Measurements from ENCODE around the gene MAP3K14. TPM values are rescaled to one million over a fixed set of nuclear protein-coding genes. Genes with fewer than 3 reads are reported as not detected.

MAP3K14 gene
- total RNA-seq, 6 experiments from 2014 or later = 5.6 to 8.8 (median 6.6) TPM

- no peak for TF ChIP-seq CTCF (IDR thresholded peaks at IDR 0.05)
- no peak overlapping the region for H3K27ac Mint-ChIP-seq
- no peak overlapping the region for H3K4me3 Mint-ChIP-seq
- H3K36me3 Mint-ChIP-seq (ENCODE audit: low read depth) = peaks cover 8% of the 10 kb centered on the region; the same call in 1 of the 2 replicates
- peaks cover 7% of the 10 kb centered on the region; the same call in 1 of the 2 replicates for H3K4me1 Mint-ChIP-seq (ENCODE audit: low read depth)
- DNase-seq = no peak
- H3K27me3 Mint-ChIP-seq (ENCODE audit: insufficient read depth) = peaks cover 15% of the 10 kb centered on the region
- no peaks in the 10 kb centered on the region for H3K9me3 Mint-ChIP-seq
Observed at GRCh38 chr17:45260204-45260783, 56.5 kb downstream of the MAP3K14 start.

GRCh38 chr17:45258981-45259380, 57.8 kb downstream of the MAP3K14 start:
- peaks cover 19% of the 10 kb centered on the region for H3K27me3 Mint-ChIP-seq (ENCODE audit: insufficient read depth)
- H3K4me1 Mint-ChIP-seq (ENCODE audit: low read depth) = peaks cover 7% of the 10 kb centered on the region; the same call in 1 of the 2 replicates
- H3K9me3 Mint-ChIP-seq = no peaks in the 10 kb centered on the region
- 0 out of 2 replicates have a peak, but pooled peaks cover 4% of the 10 kb centered on the region for H3K36me3 Mint-ChIP-seq (ENCODE audit: low read depth)
- no peak for TF ChIP-seq CTCF (IDR thresholded peaks at IDR 0.05)
- DNase-seq = no peak
- H3K4me3 Mint-ChIP-seq = no peak overlapping the region
- no peak overlapping the region for H3K27ac Mint-ChIP-seq

- peaks cover 18% of the 10 kb centered on the region for H3K27me3 Mint-ChIP-seq (ENCODE audit: insufficient read depth)
- no peak overlapping the region for H3K27ac Mint-ChIP-seq
- no peaks in the 10 kb centered on the region for H3K4me1 Mint-ChIP-seq (ENCODE audit: low read depth)
- 0 out of 2 replicates have a peak, but pooled peaks cover 4% of the 10 kb centered on the region for H3K36me3 Mint-ChIP-seq (ENCODE audit: low read depth)
- H3K4me3 Mint-ChIP-seq = no peak overlapping the region
- H3K9me3 Mint-ChIP-seq = no peaks in the 10 kb centered on the region
- DNase-seq = no peak
- TF ChIP-seq CTCF (IDR thresholded peaks at IDR 0.05) = no peak
Observed at GRCh38 chr17:45257115-45257514, 59.7 kb downstream of the MAP3K14 start.

GRCh38 chr17:45256114-45256966, 60.5 kb downstream of the MAP3K14 start:
- no peak for DNase-seq
- no peak overlapping the region for H3K4me3 Mint-ChIP-seq
- no peaks in the 10 kb centered on the region for H3K4me1 Mint-ChIP-seq (ENCODE audit: low read depth)
- TF ChIP-seq CTCF (IDR thresholded peaks at IDR 0.05) = peak; percentile 33
- H3K27ac Mint-ChIP-seq = no peak overlapping the region
- no peaks in the 10 kb centered on the region for H3K9me3 Mint-ChIP-seq
- 0 out of 2 replicates have a peak, but pooled peaks cover 4% of the 10 kb centered on the region for H3K36me3 Mint-ChIP-seq (ENCODE audit: low read depth)
- H3K27me3 Mint-ChIP-seq (ENCODE audit: insufficient read depth) = peaks cover 17% of the 10 kb centered on the region

- H3K9me3 Mint-ChIP-seq = no peaks in the 10 kb centered on the region
- no peaks in the 10 kb centered on the region for H3K36me3 Mint-ChIP-seq (ENCODE audit: low read depth)
- H3K4me3 Mint-ChIP-seq = no peak overlapping the region
- no peaks in the 10 kb centered on the region for H3K4me1 Mint-ChIP-seq (ENCODE audit: low read depth)
- no peak for DNase-seq
- peaks cover 17% of the 10 kb centered on the region for H3K27me3 Mint-ChIP-seq (ENCODE audit: insufficient read depth)
- H3K27ac Mint-ChIP-seq = no peak overlapping the region
- TF ChIP-seq CTCF (IDR thresholded peaks at IDR 0.05) = no peak
Observed at GRCh38 chr17:45255358-45255757, 61.5 kb downstream of the MAP3K14 start.
